Endometrial microvascular endothelial cells (primary cell): ENCODE results near the gene FAM72C. TPM values are rescaled to one million over a fixed set of nuclear protein-coding genes. Genes with fewer than 3 reads are reported as not detected.
"Not testable (repeated sequence)": the region's sequence is repeated elsewhere in the genome, so short reads cannot be mapped to it uniquely, and the experiment has no call there.

Source experiments
- in situ Hi-C: cut with HindIII; loops from 2 replicates; pipeline ENCODE4 v1.10.0; 2017; ENCODE audit warnings: low sequenced_read_pairs, low pct_unique_long_range_greater_than_20kb; ENCODE audit errors: inconsistent ontology term
- total RNA-seq: library from RNA; depleted of rRNA; stranded (reverse); fragments of >200 nt; gene quantifications from one replicate; pipeline ENCODE4 v1.2.3, GENCODE V29; 2015; ENCODE audit errors: inconsistent ontology term

The FAM72C gene
- total RNA-seq = not detected

GRCh38 chr1:143971924-143972700 lies at the start of gene FAM72C:
TSS of gene FAM72C (minus strand) at chr1:143971986. CDS start at chr1:143971141, 845 bp downstream.
- in situ Hi-C loops = not testable (repeated sequence)

DNA sequence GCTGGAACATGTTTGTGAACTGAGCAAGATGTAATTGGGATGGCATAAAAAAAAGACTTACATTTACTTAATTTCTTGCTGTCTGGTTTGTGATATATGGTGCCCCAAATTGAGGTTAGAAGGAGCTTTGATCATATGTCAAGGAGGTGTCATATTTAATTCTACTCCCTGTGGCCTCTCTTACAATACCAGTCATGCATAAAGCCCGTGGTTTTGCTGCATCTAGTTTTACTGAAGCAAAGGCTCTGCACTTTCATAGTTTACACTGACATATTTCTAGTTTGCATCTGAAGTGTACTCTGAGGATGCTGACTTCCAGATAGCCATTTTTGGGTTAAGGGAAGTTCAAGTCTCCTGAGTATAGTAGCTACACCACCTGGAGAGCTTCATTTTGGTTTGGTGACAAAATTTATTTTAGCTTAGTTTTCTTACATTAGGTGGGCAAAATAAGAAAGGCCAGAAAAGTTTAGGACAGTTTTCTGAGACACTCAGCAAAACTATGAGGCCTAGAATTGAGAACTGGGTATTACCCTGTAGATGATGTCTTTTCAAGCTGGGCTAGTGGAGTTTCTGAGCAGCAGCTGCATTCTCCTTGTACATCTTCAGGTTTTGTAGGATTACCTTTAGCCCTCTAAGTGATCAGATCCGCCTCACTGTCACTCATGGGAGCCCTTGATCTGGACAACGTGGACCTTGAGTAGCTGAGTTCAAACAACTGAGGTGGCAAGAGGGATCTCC lies 48.4 kb upstream of the FAM72C start:
- in situ Hi-C loops = not testable (repeated sequence)

DNA sequence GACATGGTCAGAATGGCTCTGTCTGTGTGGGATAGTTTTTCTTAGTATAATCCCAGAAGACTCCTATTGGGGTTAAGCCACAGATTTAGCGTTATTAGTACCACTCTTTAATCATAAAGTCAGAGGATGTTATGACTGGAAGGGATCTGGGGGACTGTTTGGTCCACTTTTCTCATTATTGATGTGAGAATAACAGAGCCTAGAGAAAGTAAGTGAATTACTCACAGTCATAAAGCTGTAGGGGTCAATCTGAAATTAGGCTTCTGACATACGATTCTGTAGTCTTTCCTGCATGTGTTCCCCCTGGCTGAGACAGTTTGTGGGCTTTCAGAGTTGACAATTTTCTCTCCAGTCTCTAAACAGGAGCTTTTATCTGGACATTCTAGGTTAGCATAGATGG lies 47.3 kb upstream of the FAM72C start:
- in situ Hi-C loops = not testable (repeated sequence)

DNA sequence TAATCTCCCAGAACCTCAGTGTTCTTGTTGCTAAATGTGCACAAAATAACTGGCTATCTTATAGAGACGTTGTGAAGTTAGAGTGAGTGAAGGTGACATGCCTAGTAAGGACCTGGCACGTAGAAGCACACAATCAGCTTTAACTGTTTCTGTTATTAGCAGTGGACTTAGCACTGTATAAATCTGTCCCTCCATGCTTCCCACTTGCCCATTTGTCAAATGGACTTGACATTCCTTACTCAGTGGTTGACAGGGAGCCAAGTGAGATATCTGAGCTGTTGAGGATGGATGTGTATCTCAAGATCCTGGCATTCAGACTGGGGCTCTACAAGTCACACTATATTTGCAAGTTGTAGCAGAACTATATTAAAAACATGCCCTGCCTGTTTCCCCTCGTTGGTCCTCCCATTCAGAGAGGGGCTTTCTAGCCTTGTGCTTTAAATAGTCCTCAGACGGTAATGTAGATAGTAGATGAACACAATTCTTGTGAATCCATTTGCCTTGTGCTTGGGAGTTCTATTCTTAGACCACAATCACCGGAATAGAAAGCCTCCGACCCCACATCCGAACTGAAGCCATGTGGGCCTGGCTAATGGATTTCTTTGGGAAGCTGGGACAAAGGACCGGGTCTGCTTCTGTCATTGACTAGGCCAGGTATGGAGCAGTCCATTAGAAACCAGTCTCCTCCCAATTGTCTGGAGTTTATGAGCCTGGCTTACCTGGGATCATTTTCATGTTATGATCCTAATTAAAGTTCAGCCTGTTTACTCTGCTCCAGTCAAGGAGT lies 43.6 kb upstream of the FAM72C start:
- in situ Hi-C loops = not testable (repeated sequence)

DNA sequence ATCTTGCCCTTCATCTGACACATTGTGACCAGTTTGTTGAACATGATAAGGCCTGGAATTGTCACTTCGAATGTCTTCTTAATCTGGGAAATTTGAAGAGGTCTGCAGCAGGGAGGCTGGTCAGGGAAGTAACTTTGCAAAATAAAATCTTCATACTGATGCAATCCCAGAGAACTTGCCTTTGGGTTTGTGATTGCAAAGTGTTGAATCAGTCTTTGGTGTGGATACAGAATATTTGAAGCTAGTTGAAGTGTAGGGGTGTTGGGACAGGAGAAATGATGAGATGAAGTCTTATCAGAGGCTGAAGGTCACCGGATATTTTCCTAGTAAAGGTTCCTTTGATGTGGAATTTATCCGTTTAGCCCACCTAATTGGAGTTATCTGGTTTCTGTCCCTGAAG lies 42.7 kb upstream of the FAM72C start:
- in situ Hi-C loops = not testable (repeated sequence)

GRCh38 chr1:144014121-144014520 lies 42.3 kb upstream of the FAM72C start:
- in situ Hi-C loops = not testable (repeated sequence)

DNA sequence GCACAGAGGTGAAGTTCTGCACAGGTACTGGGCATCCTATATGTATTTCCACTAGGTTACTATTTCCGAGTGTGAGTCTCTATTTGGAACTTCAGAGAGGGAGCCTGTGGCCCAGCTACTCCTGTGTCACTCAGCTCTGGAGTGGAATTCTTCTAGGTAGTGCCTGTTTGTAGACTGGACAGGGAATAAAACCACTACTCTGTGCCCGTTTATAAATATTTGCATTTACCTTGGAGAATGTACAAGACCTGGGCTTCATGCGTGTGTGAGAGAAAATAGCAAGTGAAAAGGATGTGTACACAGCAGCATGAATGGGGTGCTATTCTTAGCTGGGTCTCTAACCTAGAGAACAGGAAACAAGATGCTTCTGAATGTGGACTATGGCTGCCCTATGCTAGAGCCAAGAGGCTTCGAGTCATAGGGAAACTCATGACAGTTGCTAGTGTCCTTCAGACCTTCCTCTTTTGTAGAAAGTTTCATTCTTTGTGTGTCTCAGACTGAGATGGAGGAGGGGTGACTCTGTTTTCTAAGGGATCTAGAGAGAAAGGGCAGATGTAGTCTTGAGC lies 40.5 kb upstream of the FAM72C start:
- in situ Hi-C loops = not testable (repeated sequence)

GRCh38 chr1:144009410-144009809 lies 37.6 kb upstream of the FAM72C start:
- in situ Hi-C loops = not testable (repeated sequence)

GRCh38 chr1:144004259-144004658 lies 32.5 kb upstream of the FAM72C start:
- in situ Hi-C loops = not testable (repeated sequence)

GRCh38 chr1:144003306-144004029 lies 31.7 kb upstream of the FAM72C start:
- in situ Hi-C loops = not testable (repeated sequence)

GRCh38 chr1:144002141-144002881 lies 30.5 kb upstream of the FAM72C start:
- in situ Hi-C loops = not testable (repeated sequence)

DNA sequence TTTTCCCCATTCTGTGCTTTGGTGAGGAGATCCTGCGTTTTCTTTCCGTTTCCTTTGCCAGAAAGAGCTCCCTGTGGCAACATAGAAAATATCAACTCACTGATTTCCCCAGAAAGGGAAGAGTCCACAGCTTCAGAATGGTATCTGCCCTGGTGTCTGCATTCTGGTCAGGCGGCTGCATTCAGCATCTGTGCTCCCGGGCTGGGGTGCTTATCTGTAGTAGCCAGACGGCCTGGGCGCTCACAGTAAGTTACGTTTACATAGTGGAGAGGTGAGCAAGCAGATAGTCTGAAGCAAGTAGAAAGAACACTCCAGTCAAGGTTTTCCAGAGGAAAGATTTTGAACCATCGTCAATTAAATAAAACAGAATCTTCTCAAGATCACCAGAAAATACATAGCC lies 29.3 kb upstream of the FAM72C start:
- in situ Hi-C loops = not testable (repeated sequence)

GRCh38 chr1:143996020-143996419 lies 24.2 kb upstream of the FAM72C start:
- in situ Hi-C loops = not testable (repeated sequence)

GRCh38 chr1:143993301-143993907 lies 21.6 kb upstream of the FAM72C start:
- in situ Hi-C loops = not testable (repeated sequence)

DNA sequence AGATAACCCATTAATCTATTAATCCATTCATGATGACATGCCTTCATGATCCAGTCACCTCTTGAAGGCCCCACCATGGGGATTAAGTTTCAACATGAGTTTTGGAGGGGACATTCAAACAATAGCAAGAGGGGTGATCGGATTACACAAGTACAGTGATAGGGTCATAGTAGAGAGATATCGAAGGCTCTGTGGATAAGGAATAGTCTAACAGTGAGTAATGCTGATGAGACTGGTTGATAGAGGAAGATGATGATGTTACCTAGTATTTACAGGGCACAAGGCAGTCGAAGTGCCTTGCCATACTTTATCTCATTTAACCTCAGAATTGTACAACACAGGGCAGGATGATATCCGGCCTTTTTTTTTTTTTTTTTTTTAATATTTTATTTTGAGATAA lies 18.9 kb upstream of the FAM72C start:
- in situ Hi-C loops = not testable (repeated sequence)

DNA sequence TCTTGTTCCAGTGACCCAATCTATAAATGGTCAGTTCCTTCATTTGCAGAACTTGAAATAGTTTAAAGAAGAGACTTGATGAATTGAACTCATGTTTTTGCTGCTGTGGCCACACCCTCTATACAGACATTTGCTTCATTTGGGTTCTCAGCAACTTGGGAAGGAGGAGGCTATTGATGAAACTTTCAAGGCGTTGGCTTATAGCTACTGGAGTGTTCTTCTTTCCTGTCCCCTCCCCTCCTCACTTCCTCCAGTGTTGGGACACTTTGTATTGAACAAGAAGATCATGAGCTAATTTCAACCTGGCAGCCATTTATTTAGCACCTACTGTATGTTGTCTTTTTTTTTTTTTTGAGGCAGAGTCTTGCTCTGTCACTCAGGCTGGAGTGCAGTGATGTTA lies 17.9 kb upstream of the FAM72C start:
- in situ Hi-C loops = not testable (repeated sequence)

GRCh38 chr1:143989427-143989712 lies 17.6 kb upstream of the FAM72C start:
- in situ Hi-C loops = not testable (repeated sequence)
